AG04449 (cell line): ENCODE results near the gene CALCOCO2.

Experiments
- CTCF ChIA-PET: fragments of 350-600 bp; formaldehyde crosslinking; extraction: SDS; loops from one replicate; lab custom pipeline; 2021; ENCODE audit warnings: antibody characterized with exemption; lab: Yijun Ruan, JAX
- POLR2A ChIA-PET: fragments of 400-600, 350-600 bp; formaldehyde crosslinking; extraction: SDS; loops from one replicate; lab custom pipeline; 2020; ENCODE audit warnings: antibody characterized with exemption, inconsistent platforms; lab: Yijun Ruan, JAX
- DNase-seq: peaks from one replicate; pipeline ENCODE4 v3.0.0-alpha.2; 2010; ENCODE audit warnings: low read depth, low spot score
- H3K4me3 ChIP-seq: 2 replicates; pipeline ENCODE4 v1.5.1; 2011; ENCODE audit warnings: low read depth, mild to moderate bottlenecking, control low read depth, low read length
- TF ChIP-seq, protein P1 (sequence below): IDR thresholded peaks from one replicate; pipeline ENCODE4 v1.5.1; 2011; ENCODE audit warnings: mild to moderate bottlenecking, moderate library complexity, low read length, control low read depth, inconsistent platforms; ENCODE audit not compliant: insufficient read depth; ENCODE audit errors: missing control alignments

Gene CALCOCO2

DNA sequence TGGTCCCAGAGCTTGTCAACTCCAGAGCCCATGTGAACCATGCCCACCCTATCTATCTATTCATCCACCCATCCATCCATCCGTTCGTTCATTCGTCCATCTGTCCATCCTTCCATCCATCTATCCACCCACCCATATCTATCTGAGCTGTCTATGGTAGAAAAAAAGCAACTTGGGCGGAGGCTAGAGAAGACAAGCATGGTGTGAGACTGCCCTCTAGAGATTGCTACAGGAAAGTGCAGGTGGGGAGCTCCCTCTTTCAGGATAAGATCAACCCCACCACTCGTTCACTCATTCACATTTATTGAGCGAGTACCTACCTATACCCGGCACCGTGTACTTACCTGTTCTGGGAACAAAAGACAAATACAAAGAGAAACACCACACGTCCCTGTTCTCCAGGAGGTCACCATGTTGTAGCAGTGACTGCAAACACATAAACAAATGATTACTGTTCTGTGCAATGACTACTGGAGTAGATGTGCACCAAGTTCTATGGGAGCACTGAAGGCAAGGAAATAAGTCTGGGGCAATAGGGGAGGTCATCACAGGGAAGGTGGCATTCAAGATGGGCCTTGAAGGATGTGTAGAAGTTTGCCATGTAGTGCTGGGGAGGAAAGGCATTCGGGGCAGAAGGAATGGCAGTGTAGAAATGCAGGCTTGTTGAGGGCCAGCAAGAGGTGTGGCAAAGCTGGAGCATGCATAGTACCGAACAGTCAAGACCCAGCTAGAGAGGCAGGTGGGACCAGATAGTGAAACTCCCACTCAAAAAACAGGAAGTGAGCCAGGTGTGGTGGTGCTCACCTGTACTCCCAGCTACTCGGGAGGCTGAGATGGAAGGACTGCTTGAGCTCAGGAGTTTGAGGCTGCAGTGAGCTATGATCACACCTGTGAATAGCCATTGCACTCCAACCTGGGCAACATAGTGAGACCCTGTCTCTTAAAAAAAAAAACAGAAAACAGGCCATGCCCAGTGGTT is 48.4 kb downstream of the CALCOCO2 start:
- H3K4me3 ChIP-seq: no peak overlapping the region
- TF ChIP-seq, protein P1, sequence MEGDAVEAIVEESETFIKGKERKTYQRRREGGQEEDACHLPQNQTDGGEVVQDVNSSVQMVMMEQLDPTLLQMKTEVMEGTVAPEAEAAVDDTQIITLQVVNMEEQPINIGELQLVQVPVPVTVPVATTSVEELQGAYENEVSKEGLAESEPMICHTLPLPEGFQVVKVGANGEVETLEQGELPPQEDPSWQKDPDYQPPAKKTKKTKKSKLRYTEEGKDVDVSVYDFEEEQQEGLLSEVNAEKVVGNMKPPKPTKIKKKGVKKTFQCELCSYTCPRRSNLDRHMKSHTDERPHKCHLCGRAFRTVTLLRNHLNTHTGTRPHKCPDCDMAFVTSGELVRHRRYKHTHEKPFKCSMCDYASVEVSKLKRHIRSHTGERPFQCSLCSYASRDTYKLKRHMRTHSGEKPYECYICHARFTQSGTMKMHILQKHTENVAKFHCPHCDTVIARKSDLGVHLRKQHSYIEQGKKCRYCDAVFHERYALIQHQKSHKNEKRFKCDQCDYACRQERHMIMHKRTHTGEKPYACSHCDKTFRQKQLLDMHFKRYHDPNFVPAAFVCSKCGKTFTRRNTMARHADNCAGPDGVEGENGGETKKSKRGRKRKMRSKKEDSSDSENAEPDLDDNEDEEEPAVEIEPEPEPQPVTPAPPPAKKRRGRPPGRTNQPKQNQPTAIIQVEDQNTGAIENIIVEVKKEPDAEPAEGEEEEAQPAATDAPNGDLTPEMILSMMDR: peak; percentile 85
- DNase-seq: no peak
- POLR2A ChIA-PET: no interaction called here
- CTCF ChIA-PET: interaction anchor here (0.5 to 23.5 kb wide), 57 partner anchors 8 to 740 kb away, joined by 3 to 797 read pairs (median 7); partner anchors contain the start of genes ATP5MC1, CALCOCO2, HOXB13 and PRAC1

GRCh38 chr17:48882272-48882671 is 51.4 kb downstream of the CALCOCO2 start:
- DNase-seq: no peak
- ChIA-PET CTCF (interaction anchor here (0.6 to 23.5 kb wide), 7 partner anchors 19 to 206 kb away, joined by 3 to 797 read pairs (median 58); partner anchors contain the start of genes PRAC1, PRAC2 and TTLL6), POLR2A (no interaction called here)
- no peak overlapping the region for H3K4me3 ChIP-seq
- TF ChIP-seq, protein P1: no peak

DNA sequence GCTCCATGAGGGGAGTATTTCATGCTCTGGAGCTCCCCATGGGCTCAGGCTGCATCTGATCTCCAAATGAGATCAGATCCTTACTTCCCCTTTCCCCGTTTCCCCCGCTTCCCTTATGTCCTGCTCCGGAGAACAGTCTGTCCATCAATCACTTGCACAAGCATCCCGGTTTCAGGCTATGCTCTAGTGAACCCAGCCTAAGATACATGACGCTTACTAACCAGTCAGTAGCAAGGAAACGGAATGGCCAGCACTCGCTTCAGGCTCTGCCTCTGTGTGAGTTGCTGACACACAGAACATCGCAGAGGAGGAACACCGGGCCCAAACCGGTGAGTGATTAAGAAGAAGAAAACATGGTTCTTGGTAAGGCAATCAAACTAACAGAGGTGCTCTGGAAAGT is 52.3 kb downstream of the CALCOCO2 start:
- ChIA-PET POLR2A (no interaction called here), CTCF (interaction anchor here (1.0 to 23.5 kb wide), 7 partner anchors 8 to 207 kb away, joined by 4 to 797 read pairs (median 58); partner anchors contain the start of genes PRAC1, PRAC2 and TTLL6)
- H3K4me3 ChIP-seq: no peak overlapping the region
- TF ChIP-seq, protein P1: no peak
- no peak for DNase-seq

DNA sequence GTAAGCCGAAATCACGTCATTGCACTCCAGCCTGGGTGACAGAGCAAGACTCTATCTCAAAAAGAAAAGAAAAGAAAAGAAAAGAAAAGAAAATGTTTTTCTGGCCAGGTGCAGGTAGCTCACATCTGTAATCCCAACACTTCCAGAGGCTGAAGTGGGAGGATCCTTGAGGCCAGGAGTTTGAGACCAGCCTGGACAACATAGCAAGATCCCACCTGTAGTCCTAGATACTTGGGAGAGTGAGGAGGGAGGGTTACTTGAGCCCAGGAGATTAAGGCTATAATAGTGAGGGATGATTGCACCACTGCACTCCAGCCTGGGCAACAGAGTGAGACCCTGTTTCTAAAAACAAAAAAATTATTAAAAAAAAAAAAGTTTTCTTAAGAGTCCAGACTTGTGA is 59.3 kb downstream of the CALCOCO2 start:
- no peak for DNase-seq
- TF ChIP-seq, protein P1: no peak
- POLR2A ChIA-PET: interaction anchor here (0.7 kb wide), 1 partner anchor 30 kb away, joined by 3 read pairs; no protein-coding TSS in a partner anchor

GRCh38 chr17:48892940-48893645 is 62.3 kb downstream of the CALCOCO2 start:
- CTCF ChIA-PET: interaction anchor here (0.6 to 4.1 kb wide), 10 partner anchors 9 to 214 kb away, joined by 3 to 22 read pairs (median 6); partner anchors contain the start of genes PRAC2 and UBE2Z
- POLR2A ChIA-PET: interaction anchor here (1.2 to 2.7 kb wide), 2 partner anchors 15 to 80 kb away, joined by 3 to 12 read pairs; partner anchors contain the start of gene UBE2Z

More for the DNA sequence above, 59.3 kb downstream of the CALCOCO2 start:
- CTCF ChIA-PET: interaction anchor here (1.6 to 23.5 kb wide), 4 partner anchors 9 to 143 kb away, joined by 5 to 797 read pairs (median 9); partner anchors contain the start of gene TTLL6
- no peak overlapping the region for H3K4me3 ChIP-seq

More at GRCh38 chr17:48892940-48893645, 62.3 kb downstream of the CALCOCO2 start:
- DNase-seq: no peak
- TF ChIP-seq, protein P1: no peak
- H3K4me3 ChIP-seq: peak overlapping the region; percentile 97
